HG02981 (cell line): ENCODE data around the gene ZNF230.

ENCODE experiments used
- ATAC-seq: cut with Tn5 transposase; IDR thresholded peaks from one replicate; pipeline ENCODE4 v1.9.1; 2021; ENCODE audit warnings: mild to moderate bottlenecking, moderate library complexity; ENCODE audit not compliant: unreplicated experiment

Gene ZNF230

GRCh38 chr19:44032001-44032610, 29.3 kb downstream of the ZNF230 start:
- no peak for ATAC-seq

GRCh38 chr19:44042147-44042546, 39.4 kb downstream of the ZNF230 start:
- ATAC-seq: no peak

GRCh38 chr19:44050740-44051649, 48.2 kb downstream of the ZNF230 start:
- ATAC-seq: no peak

- ATAC-seq: peak; percentile 65
Observed at GRCh38 chr19:44051650-44052402, 49.1 kb downstream of the ZNF230 start, which contains the start of gene ZNF223. ZNF223 (plus strand) TSS chr19:44052036; CDS start chr19:44055177, 3,141 bp downstream.

GRCh38 chr19:44055870-44056269, 53.1 kb downstream of the ZNF230 start:
- ATAC-seq: no peak

- no peak for ATAC-seq
Observed at GRCh38 chr19:44059229-44059628, 56.5 kb downstream of the ZNF230 start.

GRCh38 chr19:44061038-44061437, 58.3 kb downstream of the ZNF230 start:
- ATAC-seq: no peak
